OCI-LY1 (cell line): Measurements from ENCODE around the gene SAXO1.
A peak's percentile ranks its signal among the peaks of the same experiment; 100 is the strongest.

Experiments used
- H2AFZ ChIP-seq: fragments of 200-600 bp; sonication (generic), shearing (Covaris generic); 2 replicates; pipeline ENCODE4 v1.6.0; 2014; ENCODE audit warnings: antibody characterized with exemption, mild to moderate bottlenecking, low read length
- H3F3A ChIP-seq: fragments of 200-600 bp; sonication (generic), shearing (Covaris generic); 2 replicates; pipeline ENCODE4 v1.6.0; 2014; ENCODE audit warnings: mild to moderate bottlenecking, antibody characterized with exemption, low read length, moderate library complexity; ENCODE audit not compliant: insufficient read depth
- H3K27ac ChIP-seq: fragments of 200-600 bp; sonication (generic); 2 replicates; pipeline ENCODE4 v1.5.1; 2014; ENCODE audit warnings: low read length, mixed run types, mild to moderate bottlenecking, low read depth; ENCODE audit not compliant: poor library complexity, severe bottlenecking
- H3K27me3 ChIP-seq: fragments of 200-600 bp; sonication (generic); 2 replicates; pipeline ENCODE4 v1.6.0; 2014; ENCODE audit warnings: antibody characterized with exemption, mild to moderate bottlenecking, low read length, moderate library complexity; ENCODE audit not compliant: insufficient read depth
- H3K36me3 ChIP-seq: fragments of 200-600 bp; sonication (generic); 2 replicates; pipeline ENCODE4 v1.6.1; 2014; ENCODE audit warnings: mild to moderate bottlenecking, antibody characterized with exemption, low read length, moderate library complexity, mixed read lengths; ENCODE audit not compliant: insufficient read depth
- H3K4me1 ChIP-seq: fragments of 200-600 bp; sonication (generic); 2 replicates; pipeline ENCODE4 v1.5.1; 2014; ENCODE audit warnings: mild to moderate bottlenecking, low read length, moderate library complexity; ENCODE audit not compliant: insufficient read depth, severe bottlenecking
- H3K4me2 ChIP-seq: fragments of 200-600 bp; sonication (generic), shearing (Covaris generic); 2 replicates; pipeline ENCODE4 v1.6.1; 2014; ENCODE audit warnings: low read length
- H3K4me3 ChIP-seq: fragments of 200-600 bp; sonication (generic); 2 replicates; pipeline ENCODE4 v1.5.1; 2014; ENCODE audit warnings: low read length, low read depth, mild to moderate bottlenecking, mixed read lengths; ENCODE audit not compliant: poor library complexity, severe bottlenecking
- H3K79me2 ChIP-seq: fragments of 200-600 bp; shearing (Covaris generic); 2 replicates; pipeline ENCODE4 v1.6.1; 2016; ENCODE audit warnings: mixed run types, low read length, mixed read lengths; ENCODE audit not compliant: insufficient read depth
- H3K9ac ChIP-seq: fragments of 200-600 bp; sonication (generic), shearing (Covaris generic); 2 replicates; pipeline ENCODE4 v1.6.1; 2014; ENCODE audit warnings: mild to moderate bottlenecking, low read length, mixed read lengths
- H3K9me2 ChIP-seq: fragments of 200-600 bp; sonication (generic), shearing (Covaris generic); 2 replicates; pipeline ENCODE4 v1.6.1; 2014; ENCODE audit warnings: low read depth, mild to moderate bottlenecking, low read length, mixed read lengths
- H3K9me3 ChIP-seq: fragments of 200-600 bp; shearing (Covaris generic); 2 replicates; pipeline ENCODE4 v1.6.1; 2014; ENCODE audit warnings: low read length, mixed read lengths
- H4K20me1 ChIP-seq: fragments of 200-600 bp; sonication (generic), shearing (Covaris generic); 2 replicates; pipeline ENCODE4 v1.6.0; 2016; ENCODE audit warnings: mild to moderate bottlenecking, low read length; ENCODE audit not compliant: insufficient read depth
- CTCF ChIP-seq: fragments of 200-600 bp; sonication (generic), shearing (Covaris generic); IDR thresholded peaks from 2 replicates; pipeline ENCODE4 v1.5.1; 2017; ENCODE audit warnings: mild to moderate bottlenecking, antibody characterized with exemption, low read length, moderate library complexity, mixed read lengths
- EZH2 ChIP-seq: fragments of 200-600 bp; sonication (generic), shearing (Covaris generic); IDR thresholded peaks from 2 replicates; pipeline ENCODE4 v1.8.0; 2017; ENCODE audit warnings: borderline replicate concordance, mixed run types, mild to moderate bottlenecking, antibody characterized with exemption, low read length, moderate library complexity, mixed read lengths

The SAXO1 gene

GRCh38 chr9:19049917-19050636 is 17.1 kb upstream of the SAXO1 start:
- Histone ChIP-seq H3K4me3 (peak overlapping the region; percentile 69), H3F3A (no peaks in the 10 kb centered on the region), H3K27me3 (no peaks in the 10 kb centered on the region), H3K9me3 (peaks cover 7% of the 10 kb centered on the region; the same call in 1 of the 2 replicates), H2AFZ (no peak overlapping the region), H3K4me1 (peaks cover 17% of the 10 kb centered on the region), H3K36me3 (peaks cover 21% of the 10 kb centered on the region), H4K20me1 (no peaks in the 10 kb centered on the region), H3K27ac (peak overlapping the region; percentile 82), H3K9ac (peak overlapping the region; percentile 72), H3K4me2 (peak overlapping the region; percentile 72), H3K79me2 (peaks cover 6% of the 10 kb centered on the region; the same call in 1 of the 2 replicates), H3K9me2 (no peaks in the 10 kb centered on the region)
- TF ChIP-seq CTCF, result no peak
- no peak for TF ChIP-seq EZH2

- H3K27me3 ChIP-seq, result no peaks in the 10 kb centered on the region
- H3K9ac ChIP-seq, result peak within 1 kb of the TSS; percentile 72
- no peaks in the 10 kb centered on the region for H3F3A ChIP-seq
- peaks cover 6% of the 10 kb centered on the region; the same call in 1 of the 2 replicates for H3K79me2 ChIP-seq
- H3K4me2 ChIP-seq, result peak within 1 kb of the TSS; percentile 72
- peaks cover 21% of the 10 kb centered on the region for H3K36me3 ChIP-seq
- peak within 1 kb of the TSS; percentile 69 for H3K4me3 ChIP-seq
- no peaks in the 10 kb centered on the region for H4K20me1 ChIP-seq
- H3K9me2 ChIP-seq, result no peaks in the 10 kb centered on the region
- peak within 1 kb of the TSS; percentile 91 for H2AFZ ChIP-seq
- H3K27ac ChIP-seq, result peak within 1 kb of the TSS; percentile 82
- H3K9me3 ChIP-seq, result peaks cover 7% of the 10 kb centered on the region; the same call in 1 of the 2 replicates
- H3K4me1 ChIP-seq, result peaks cover 17% of the 10 kb centered on the region
- TF ChIP-seq CTCF (peak; percentile 88), EZH2 (no peak)
Observed at GRCh38 chr9:19048966-19049916, 16.2 kb upstream of the SAXO1 start, which contains the start of gene RRAGA. RRAGA (plus strand) TSS chr9:19049427; CDS start chr9:19049660, 233 bp downstream.

GRCh38 chr9:19036611-19037010 is 3.6 kb upstream of the SAXO1 start:
- H3K4me1 ChIP-seq, result no peaks in the 10 kb centered on the region
- H3K27ac ChIP-seq, result no peak overlapping the region
- H2AFZ ChIP-seq, result no peak overlapping the region
- no peaks in the 10 kb centered on the region for H4K20me1 ChIP-seq
- H3K4me2 ChIP-seq, result no peak overlapping the region
- no peaks in the 10 kb centered on the region for H3K27me3 ChIP-seq
- H3K79me2 ChIP-seq, result no peaks in the 10 kb centered on the region
- no peaks in the 10 kb centered on the region for H3K36me3 ChIP-seq
- no peaks in the 10 kb centered on the region for H3K9me3 ChIP-seq
- H3K9ac ChIP-seq, result no peak overlapping the region
- H3F3A ChIP-seq, result no peaks in the 10 kb centered on the region
- H3K9me2 ChIP-seq, result no peaks in the 10 kb centered on the region
- TF ChIP-seq CTCF, result peak; percentile 27; the same call in 1 of the 2 replicates
- TF ChIP-seq EZH2, result no peak
- no peak overlapping the region for H3K4me3 ChIP-seq
